Naive B cell (primary cell): ENCODE data around the gene ARHGEF10L. TPM values are rescaled to one million over a fixed set of nuclear protein-coding genes. Genes with fewer than 3 reads are reported as not detected.
A peak's percentile ranks its signal among the peaks of the same experiment; 100 is the strongest.

ENCODE experiments used
- ATAC-seq, 2 donors: fragments of 150-1000 bp; cut with Tn5 transposase; 2 replicates each; pipeline ENCODE4 v1.10.0; 2021; ENCODE audit warnings: low read depth in 2 of 2, mild to moderate bottlenecking in 2 of 2, moderate library complexity in 2 of 2
- DNase-seq: peaks from one replicate; pipeline ENCODE4 v3.0.0; 2022
- H3K27ac Mint-ChIP-seq, 6 donors: one replicate each; pipeline ENCODE4 v1.8.0; 2020 to 2022; ENCODE audit warnings: mild to moderate bottlenecking in 6 of 6, mixed read lengths in 6 of 6, moderate library complexity in 5 of 6, inconsistent platforms in 2 of 6
- H3K27me3 Mint-ChIP-seq, 3 donors: one replicate each; pipeline ENCODE4 v1.8.0; 2021 to 2022; ENCODE audit warnings: mixed read lengths in 3 of 3, mild to moderate bottlenecking in 1 of 3
- H3K36me3 Mint-ChIP-seq, 2 donors: one replicate each; pipeline ENCODE4 v1.8.0; 2020 to 2022; ENCODE audit warnings: mixed read lengths in 2 of 2, inconsistent platforms in 1 of 2, mild to moderate bottlenecking in 1 of 2
- H3K4me1 Mint-ChIP-seq, 3 donors: one replicate each; pipeline ENCODE4 v1.8.0; 2020 to 2022; ENCODE audit warnings: mixed read lengths in 3 of 3, inconsistent platforms in 1 of 3, mild to moderate bottlenecking in 1 of 3, moderate library complexity in 1 of 3
- H3K4me3 Mint-ChIP-seq, 8 donors: one replicate each; pipeline ENCODE4 v1.8.0; 2020 to 2022; ENCODE audit warnings: mild to moderate bottlenecking in 8 of 8, mixed read lengths in 8 of 8, moderate library complexity in 8 of 8, inconsistent platforms in 2 of 8
- H3K9me3 Mint-ChIP-seq, 7 donors: one replicate each; pipeline ENCODE4 v1.8.0; 2020 to 2022; ENCODE audit warnings: mixed read lengths in 7 of 7, mild to moderate bottlenecking in 5 of 7, inconsistent platforms in 2 of 7, moderate library complexity in 1 of 7
- polyA plus RNA-seq, 6 donors: library from polyadenylated mRNA; unstranded; fragments of 300-500 nt; fragmentation: Illumina TruSeq; gene quantifications; one replicate each; pipeline ENCODE4 v1.2.3, GENCODE V29; 2021; ENCODE audit warnings: low read depth in 6 of 6

Gene ARHGEF10L
- polyA plus RNA-seq, 6 donors from 2014 or later, result 0.13 to 0.29 (median 0.28) TPM; not detected in 3

- Mint-ChIP-seq H3K27me3 (peaks cover 0 to 16% (median 4%) of the 10 kb centered on the region in 3 donors), H3K27ac (no peak overlapping the region), H3K4me3 (no peak overlapping the region), H3K4me1 (peaks cover 0 to under 1% (median 0%) of the 10 kb centered on the region in 3 donors), H3K9me3 (peaks cover 0 to 2% (median 0%) of the 10 kb centered on the region in 7 donors), H3K36me3 (no peaks in the 10 kb centered on the region)
- DNase-seq, result no peak
- no peak for ATAC-seq
Observed at GRCh38 chr1:17642169-17642568, 102.7 kb downstream of the ARHGEF10L start.

DNA sequence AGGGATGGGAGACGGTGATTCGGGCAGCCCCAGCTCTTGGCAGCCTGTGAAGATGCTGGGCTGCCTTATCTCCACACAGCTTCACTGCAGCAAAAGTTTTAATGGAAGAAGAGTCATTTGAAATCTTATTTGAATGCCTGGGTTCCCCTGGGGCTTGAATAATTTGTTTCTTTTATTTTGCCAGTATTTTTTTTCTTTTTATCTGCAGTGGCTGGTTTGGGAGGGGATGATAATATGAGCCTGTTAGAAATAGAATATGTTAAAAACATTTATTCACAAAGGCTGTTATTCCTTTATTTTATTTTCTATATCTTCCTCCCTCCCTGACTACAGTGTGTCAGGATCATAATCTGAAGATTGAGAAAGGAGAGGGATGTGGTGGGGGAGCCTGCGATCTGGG lies 103.4 kb downstream of the ARHGEF10L start:
- Mint-ChIP-seq H3K27ac (no peak overlapping the region), H3K4me3 (no peak overlapping the region), H3K9me3 (peaks cover 0 to 2% (median 0%) of the 10 kb centered on the region in 7 donors), H3K27me3 (peaks cover 0 to 16% (median 4%) of the 10 kb centered on the region in 3 donors), H3K4me1 (no peaks in the 10 kb centered on the region), H3K36me3 (no peaks in the 10 kb centered on the region)
- DNase-seq, result no peak
- no peak for ATAC-seq

DNA sequence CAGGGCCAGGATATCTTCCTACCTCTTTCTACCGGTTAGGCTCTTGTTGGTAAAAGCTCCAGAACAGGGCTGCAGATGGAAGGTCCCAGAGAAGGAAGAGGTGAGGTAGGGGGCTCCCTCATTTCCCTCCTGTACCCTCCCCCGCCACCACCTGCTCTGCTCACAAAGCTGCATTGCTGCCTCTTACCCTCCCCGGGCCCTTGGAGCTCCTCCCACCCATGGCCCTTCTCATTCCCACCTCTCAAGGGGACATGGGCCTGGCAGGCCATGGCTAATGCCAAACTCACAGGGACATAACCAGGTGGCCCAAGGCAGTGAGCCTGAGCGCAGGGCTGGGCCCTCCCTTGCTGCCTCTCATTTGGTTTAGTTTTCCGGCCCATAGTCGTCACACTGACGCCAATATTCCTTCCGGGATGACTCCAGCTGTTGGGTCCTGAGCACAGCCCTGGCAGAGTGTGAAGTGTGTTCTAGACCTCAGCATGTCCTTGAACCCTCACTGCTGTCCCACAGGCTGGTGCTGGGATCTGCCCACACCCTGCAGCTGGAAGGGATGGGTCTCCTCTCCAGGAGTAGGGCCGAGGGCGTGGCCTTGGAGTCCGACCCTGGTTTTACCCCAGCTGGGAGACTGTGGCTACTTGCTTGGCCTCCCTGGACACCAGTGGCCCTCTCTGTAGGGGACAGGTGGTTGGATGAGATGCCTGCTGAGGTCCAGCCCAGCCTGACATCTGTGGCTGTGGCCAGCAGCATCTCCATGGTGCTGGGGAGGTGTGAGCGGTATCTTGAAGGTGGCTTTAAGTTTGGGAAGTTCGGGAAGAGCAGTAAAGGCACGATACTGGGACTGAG lies 104.6 kb downstream of the ARHGEF10L start:
- no peaks in the 10 kb centered on the region for H3K4me1 Mint-ChIP-seq
- ATAC-seq (no peak), DNase-seq (no peak)
- peaks cover 0 to 2% (median 0%) of the 10 kb centered on the region in 7 donors for H3K9me3 Mint-ChIP-seq
- no peak overlapping the region for H3K4me3 Mint-ChIP-seq
- H3K36me3 Mint-ChIP-seq, result no peaks in the 10 kb centered on the region
- peaks cover 0 to 16% (median 4%) of the 10 kb centered on the region in 3 donors for H3K27me3 Mint-ChIP-seq
- H3K27ac Mint-ChIP-seq, result no peak overlapping the region

DNA sequence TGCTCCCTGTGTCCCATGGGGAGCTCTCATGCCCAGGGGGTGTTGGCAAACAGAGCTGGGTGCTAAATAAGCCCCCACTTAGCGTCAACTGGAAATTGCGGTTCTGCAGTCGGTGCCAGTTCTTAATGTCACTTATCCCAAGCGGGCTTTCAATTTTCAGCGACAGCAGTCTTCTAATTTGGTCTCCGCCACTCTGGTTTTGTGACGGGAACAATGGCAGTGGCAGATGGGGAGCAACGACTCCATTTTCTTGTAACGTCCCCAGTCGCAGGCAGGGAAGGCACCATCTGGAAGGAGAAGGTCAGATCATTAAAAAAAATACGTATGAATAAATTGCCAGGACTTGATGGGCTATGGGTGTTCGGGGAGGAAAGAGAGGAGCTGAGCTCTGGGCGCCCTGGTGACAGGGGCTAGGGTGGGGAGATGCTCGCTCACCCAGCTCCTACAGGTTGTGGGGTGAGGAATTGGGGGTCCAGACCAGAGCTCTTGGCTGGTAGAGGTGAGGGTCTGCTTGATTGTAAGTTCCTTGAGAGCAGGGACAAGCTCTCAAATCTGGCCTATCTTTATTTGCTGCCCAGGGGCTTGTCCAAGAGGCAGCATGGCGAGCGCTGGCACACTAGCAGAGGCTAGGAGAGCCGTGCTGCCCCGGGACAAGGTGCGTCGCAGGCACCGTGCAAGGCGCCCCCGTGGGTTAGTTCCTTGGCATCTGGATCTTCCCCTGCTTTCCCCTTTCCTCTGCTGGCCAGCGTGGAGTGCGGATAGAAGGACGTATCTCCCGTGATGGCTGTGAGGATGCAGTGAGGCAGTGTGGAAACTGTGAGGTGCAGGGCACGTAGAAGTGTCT lies 105.8 kb downstream of the ARHGEF10L start:
- no peak overlapping the region for H3K4me3 Mint-ChIP-seq
- H3K27me3 Mint-ChIP-seq, result peaks cover 0 to 5% (median 4%) of the 10 kb centered on the region in 3 donors
- no peak overlapping the region for H3K27ac Mint-ChIP-seq
- no peaks in the 10 kb centered on the region for H3K36me3 Mint-ChIP-seq
- no peak for DNase-seq
- no peak for ATAC-seq
- H3K4me1 Mint-ChIP-seq, result no peaks in the 10 kb centered on the region
- H3K9me3 Mint-ChIP-seq, result peaks cover 0 to 2% (median 0%) of the 10 kb centered on the region in 7 donors

GRCh38 chr1:17646444-17647280 lies 107.2 kb downstream of the ARHGEF10L start:
- no peak overlapping the region for H3K27ac Mint-ChIP-seq
- ATAC-seq, result no peak

DNA sequence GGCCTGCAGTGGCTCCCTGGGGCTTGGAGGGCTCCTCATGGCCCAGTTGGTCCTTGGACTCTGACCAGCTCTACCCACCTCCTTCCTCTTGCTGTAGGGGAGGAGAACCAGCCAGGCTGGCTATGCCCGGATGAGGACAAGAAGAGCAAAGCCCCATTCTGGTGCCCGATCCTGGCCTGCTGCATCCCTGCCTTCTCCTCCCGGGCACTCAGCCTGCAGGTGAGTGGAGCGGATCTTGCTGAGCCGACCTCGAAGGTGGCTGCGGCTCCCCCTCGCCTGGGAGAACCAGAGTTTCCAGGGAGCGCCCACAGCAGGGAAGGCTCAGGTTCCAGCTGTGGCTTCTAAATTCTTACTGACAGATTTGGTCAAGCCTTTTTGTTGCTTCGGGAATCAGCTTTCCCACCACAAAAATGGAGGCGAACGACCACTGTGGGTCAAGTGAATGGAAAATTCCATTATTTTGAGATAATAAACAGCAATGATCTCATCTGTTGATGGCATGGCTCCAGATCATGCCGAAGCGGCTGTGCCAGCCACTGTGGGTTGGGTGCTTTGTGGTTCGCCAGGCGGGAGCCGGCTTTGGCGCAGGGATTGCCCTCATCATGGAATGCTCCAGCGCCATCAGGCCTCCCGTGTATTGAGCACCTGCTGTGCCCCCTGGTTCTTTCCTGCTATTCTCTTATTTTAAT lies 109.1 kb downstream of the ARHGEF10L start:
- Mint-ChIP-seq H3K27ac (no peak overlapping the region), H3K4me3 (no peak overlapping the region), H3K9me3 (peaks cover 0 to 2% (median 0%) of the 10 kb centered on the region in 7 donors), H3K36me3 (no peaks in the 10 kb centered on the region), H3K27me3 (peaks cover 0 to 4% (median 4%) of the 10 kb centered on the region in 3 donors), H3K4me1 (no peaks in the 10 kb centered on the region)
- DNase-seq (no peak), ATAC-seq (no peak)

More at GRCh38 chr1:17646444-17647280, 107.2 kb downstream of the ARHGEF10L start:
- no peak for DNase-seq
- Mint-ChIP-seq H3K4me1 (no peaks in the 10 kb centered on the region), H3K9me3 (peaks cover 0 to 2% (median 0%) of the 10 kb centered on the region in 7 donors), H3K4me3 (no peak overlapping the region), H3K27me3 (peaks cover 0 to 4% (median 4%) of the 10 kb centered on the region in 3 donors), H3K36me3 (no peaks in the 10 kb centered on the region)

- Mint-ChIP-seq H3K36me3 (no peaks in the 10 kb centered on the region), H3K9me3 (peaks cover 0 to 2% (median 0%) of the 10 kb centered on the region in 7 donors), H3K4me3 (no peak overlapping the region), H3K27ac (no peak overlapping the region), H3K4me1 (no peaks in the 10 kb centered on the region), H3K27me3 (peaks cover 0 to 4% (median 0%) of the 10 kb centered on the region in 3 donors)
- ATAC-seq, result no peak
- DNase-seq, result no peak
Observed at GRCh38 chr1:17649371-17650106, 110.0 kb downstream of the ARHGEF10L start.

DNA sequence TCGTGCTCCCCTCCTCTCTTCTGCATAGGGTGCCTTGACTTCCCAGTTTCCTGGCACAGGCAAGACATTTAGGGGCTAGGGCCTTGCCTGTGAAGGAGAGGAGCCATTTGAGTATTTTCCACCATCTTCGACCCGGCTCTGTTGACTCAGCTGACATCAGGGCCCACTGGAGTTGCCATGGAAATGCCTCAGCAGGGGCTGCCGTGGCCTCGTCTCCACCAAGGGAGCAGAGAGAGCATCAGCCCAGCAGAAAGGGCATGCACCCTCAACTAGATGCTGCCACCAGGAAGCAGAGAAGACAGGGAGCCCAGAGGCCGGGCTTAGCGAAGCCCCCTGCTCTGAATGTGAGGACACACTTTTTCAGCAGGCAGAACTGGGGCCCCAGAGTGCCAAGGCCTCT lies 113.8 kb downstream of the ARHGEF10L start:
- H3K9me3 Mint-ChIP-seq, result no peaks in the 10 kb centered on the region
- no peaks in the 10 kb centered on the region for H3K36me3 Mint-ChIP-seq
- no peaks in the 10 kb centered on the region for H3K27me3 Mint-ChIP-seq
- DNase-seq (no peak), ATAC-seq (no peak)
- peak overlapping the region in 1 of 8 donors; percentile 68 for H3K4me3 Mint-ChIP-seq
- H3K4me1 Mint-ChIP-seq, result no peaks in the 10 kb centered on the region
- no peak overlapping the region for H3K27ac Mint-ChIP-seq

DNA sequence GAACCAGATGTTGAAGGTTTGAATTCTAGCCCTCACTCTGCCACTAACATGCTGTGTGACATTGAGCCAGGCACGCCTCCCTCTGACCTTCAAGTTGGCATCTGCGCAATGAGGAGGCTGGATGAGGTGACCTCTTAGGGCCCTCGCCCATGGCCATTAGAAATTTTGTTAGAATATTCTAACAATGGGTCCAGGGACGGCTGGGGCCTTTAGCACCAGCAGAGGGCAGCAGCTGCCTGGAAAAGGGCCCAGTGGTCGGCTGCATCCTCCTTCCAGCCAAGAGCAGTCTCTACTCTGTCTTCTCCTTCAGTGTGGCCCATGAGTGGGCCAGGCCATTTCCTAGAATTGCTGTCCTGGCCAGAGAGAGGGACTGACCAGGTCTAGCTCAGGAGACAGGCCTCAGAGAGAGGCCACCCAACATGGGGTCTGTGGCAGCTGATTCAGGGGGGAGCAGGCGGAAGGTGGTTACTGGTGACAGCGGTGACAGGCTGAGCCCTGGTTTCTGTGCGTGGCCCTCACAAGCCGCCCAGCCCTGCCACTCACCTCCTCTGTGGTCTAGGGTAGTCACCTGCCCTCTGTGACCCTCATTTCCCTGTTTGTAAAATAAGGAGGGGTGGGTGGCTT lies 114.3 kb downstream of the ARHGEF10L start:
- H3K27ac Mint-ChIP-seq, result no peak overlapping the region
- no peaks in the 10 kb centered on the region for H3K9me3 Mint-ChIP-seq
- DNase-seq (peak; percentile 5), ATAC-seq (no peak)
- H3K36me3 Mint-ChIP-seq, result no peaks in the 10 kb centered on the region
- no peak overlapping the region for H3K4me3 Mint-ChIP-seq
- H3K4me1 Mint-ChIP-seq, result peaks cover 0 to 1% (median 0%) of the 10 kb centered on the region in 3 donors
- no peaks in the 10 kb centered on the region for H3K27me3 Mint-ChIP-seq

DNA sequence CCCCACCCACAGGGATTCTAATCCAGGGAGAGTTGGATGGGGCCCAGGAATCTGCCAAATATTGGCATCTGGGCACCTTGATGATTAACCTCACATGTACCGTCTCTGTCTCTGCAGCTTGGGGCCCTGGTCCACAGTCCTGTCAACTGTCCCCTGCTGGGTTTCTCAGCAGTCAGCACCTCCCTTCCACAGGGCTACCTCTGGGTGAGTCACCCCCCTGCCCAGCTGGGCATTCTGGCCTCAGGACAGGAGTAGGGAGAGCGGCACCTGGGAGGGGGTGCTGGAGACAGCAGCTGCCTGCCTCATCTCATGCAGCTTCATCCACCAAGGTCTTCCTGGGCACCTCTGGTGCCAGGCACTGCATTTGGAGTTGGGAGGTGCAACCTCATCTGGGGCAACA lies 115.0 kb downstream of the ARHGEF10L start:
- Mint-ChIP-seq H3K4me1 (peaks cover 0 to 1% (median 0%) of the 10 kb centered on the region in 3 donors), H3K4me3 (no peak overlapping the region), H3K27me3 (no peaks in the 10 kb centered on the region), H3K27ac (no peak overlapping the region), H3K9me3 (no peaks in the 10 kb centered on the region), H3K36me3 (no peaks in the 10 kb centered on the region)
- DNase-seq (no peak), ATAC-seq (no peak)

DNA sequence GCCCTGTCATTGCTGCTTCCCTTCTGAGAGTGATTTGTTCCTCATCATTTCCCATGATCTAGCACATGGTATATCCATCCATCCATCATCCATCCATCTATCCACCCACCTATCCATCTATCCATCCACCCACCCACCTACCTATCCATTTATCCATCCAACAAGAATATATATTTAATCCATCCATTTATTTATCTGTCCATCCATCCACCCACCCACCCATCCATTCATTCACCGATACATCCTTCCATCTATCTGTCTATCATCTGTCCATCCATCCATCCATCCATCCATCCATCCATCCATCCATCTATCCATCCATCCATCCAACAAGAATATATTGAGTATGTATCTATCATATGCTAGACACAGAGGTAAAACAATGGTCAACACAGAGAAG lies 115.7 kb downstream of the ARHGEF10L start:
- Mint-ChIP-seq H3K4me1 (peaks cover 0 to 1% (median 0%) of the 10 kb centered on the region in 3 donors), H3K36me3 (no peaks in the 10 kb centered on the region)
- ATAC-seq, result no peak

GRCh38 chr1:17655922-17656321 lies 116.4 kb downstream of the ARHGEF10L start:
- ATAC-seq (no peak), DNase-seq (no peak)
- no peaks in the 10 kb centered on the region for H3K9me3 Mint-ChIP-seq
- H3K27ac Mint-ChIP-seq, result no peak overlapping the region
- peaks cover 0 to 1% (median 0%) of the 10 kb centered on the region in 3 donors for H3K4me1 Mint-ChIP-seq
- no peak overlapping the region for H3K4me3 Mint-ChIP-seq
- H3K36me3 Mint-ChIP-seq, result no peaks in the 10 kb centered on the region
- no peaks in the 10 kb centered on the region for H3K27me3 Mint-ChIP-seq

More for the DNA sequence above, 115.7 kb downstream of the ARHGEF10L start:
- Mint-ChIP-seq H3K27ac (no peak overlapping the region), H3K4me3 (no peak overlapping the region), H3K9me3 (no peaks in the 10 kb centered on the region), H3K27me3 (no peaks in the 10 kb centered on the region)
- no peak for DNase-seq
